Type B pancreatic cell (in vitro differentiated cells): ENCODE results near the gene SUCLG2. TPM values are rescaled to one million over a fixed set of nuclear protein-coding genes. Genes with fewer than 3 reads are reported as not detected.

Source experiments
- DNase-seq: peaks from one replicate; pipeline ENCODE4 v3.0.0; 2021; ENCODE audit warnings: mixed read lengths; ENCODE audit not compliant: unreplicated experiment; ENCODE audit errors: extremely low spot score
- H3K27ac Mint-ChIP-seq: 2 replicates; pipeline ENCODE4 v1.8.0; 2021; ENCODE audit warnings: mild to moderate bottlenecking, mixed read lengths
- H3K27me3 Mint-ChIP-seq: 2 replicates; pipeline ENCODE4 v1.8.0; 2021; ENCODE audit warnings: mixed read lengths
- H3K36me3 Mint-ChIP-seq: 2 replicates; pipeline ENCODE4 v1.8.0; 2021; ENCODE audit warnings: mixed read lengths
- H3K4me1 Mint-ChIP-seq: one replicate; pipeline ENCODE4 v1.8.0; 2021; ENCODE audit warnings: mixed read lengths; ENCODE audit not compliant: unreplicated experiment
- H3K4me3 Mint-ChIP-seq: 2 replicates; pipeline ENCODE4 v1.8.0; 2021; ENCODE audit warnings: mild to moderate bottlenecking, mixed read lengths
- H3K9me3 Mint-ChIP-seq: 2 replicates; pipeline ENCODE4 v1.8.0; 2021; ENCODE audit warnings: mixed read lengths
- CTCF ChIP-seq: fragments of 200-600 bp; sonication (generic); conservative IDR thresholded peaks from 2 replicates; pipeline ENCODE4 v1.5.0; 2021; ENCODE audit warnings: antibody characterized with exemption, mild to moderate bottlenecking
- total RNA-seq: library from RNA; stranded (reverse); gene quantifications from 2 replicates; pipeline ENCODE4 v1.2.1, GENCODE V29; 2021; ENCODE audit warnings: low replicate concordance

Gene SUCLG2
- total RNA-seq, 1 donor from 2014 or later: 42.8 TPM

GRCh38 chr3:67450153-67450552 lies 204.3 kb downstream of the SUCLG2 start:
- H3K36me3 Mint-ChIP-seq: no peaks in the 10 kb centered on the region
- no peaks in the 10 kb centered on the region for H3K4me1 Mint-ChIP-seq
- no peak overlapping the region for H3K27ac Mint-ChIP-seq
- no peak for TF ChIP-seq CTCF
- H3K27me3 Mint-ChIP-seq: no peaks in the 10 kb centered on the region
- H3K4me3 Mint-ChIP-seq: no peak overlapping the region
- no peak for DNase-seq
- no peaks in the 10 kb centered on the region for H3K9me3 Mint-ChIP-seq

- Mint-ChIP-seq H3K27me3 (no peaks in the 10 kb centered on the region), H3K4me1 (no peaks in the 10 kb centered on the region), H3K4me3 (no peak overlapping the region), H3K36me3 (peaks cover 5% of the 10 kb centered on the region), H3K9me3 (peaks cover 5% of the 10 kb centered on the region), H3K27ac (no peak overlapping the region)
- no peak for TF ChIP-seq CTCF
- no peak for DNase-seq
These were observed 207.0 kb downstream of the SUCLG2 start for GRCh38 chr3:67447393-67447792.

- Mint-ChIP-seq H3K4me1 (no peaks in the 10 kb centered on the region), H3K9me3 (peaks cover 12% of the 10 kb centered on the region), H3K4me3 (no peak overlapping the region), H3K36me3 (peaks cover 10% of the 10 kb centered on the region), H3K27ac (no peak overlapping the region), H3K27me3 (no peaks in the 10 kb centered on the region)
- DNase-seq: no peak
- TF ChIP-seq CTCF: no peak
These were observed 216.6 kb downstream of the SUCLG2 start for GRCh38 chr3:67437789-67438188.

- H3K27ac Mint-ChIP-seq: no peak overlapping the region
- H3K27me3 Mint-ChIP-seq: no peaks in the 10 kb centered on the region
- no peak for TF ChIP-seq CTCF
- no peaks in the 10 kb centered on the region for H3K4me1 Mint-ChIP-seq
- no peak for DNase-seq
- no peak overlapping the region for H3K4me3 Mint-ChIP-seq
- peaks cover 10% of the 10 kb centered on the region for H3K9me3 Mint-ChIP-seq
- peaks cover 8% of the 10 kb centered on the region for H3K36me3 Mint-ChIP-seq
These were observed 217.3 kb downstream of the SUCLG2 start for GRCh38 chr3:67437090-67437489.

- Mint-ChIP-seq H3K9me3 (peaks cover 11% of the 10 kb centered on the region), H3K4me3 (peak overlapping the region; percentile 35), H3K27ac (peak overlapping the region; percentile 83), H3K27me3 (no peaks in the 10 kb centered on the region), H3K4me1 (no peaks in the 10 kb centered on the region), H3K36me3 (no peaks in the 10 kb centered on the region)
- TF ChIP-seq CTCF: no peak
- DNase-seq: no peak
These were observed 221.3 kb downstream of the SUCLG2 start for GRCh38 chr3:67433109-67433508.

- no peak for TF ChIP-seq CTCF
- Mint-ChIP-seq H3K4me3 (no peak overlapping the region), H3K27me3 (no peaks in the 10 kb centered on the region)
These were observed 222.5 kb downstream of the SUCLG2 start for GRCh38 chr3:67431887-67432286.

More at GRCh38 chr3:67431887-67432286, 222.5 kb downstream of the SUCLG2 start:
- no peaks in the 10 kb centered on the region for H3K36me3 Mint-ChIP-seq
- H3K4me1 Mint-ChIP-seq: no peaks in the 10 kb centered on the region
- H3K9me3 Mint-ChIP-seq: peaks cover 11% of the 10 kb centered on the region
- DNase-seq: no peak
- no peak overlapping the region for H3K27ac Mint-ChIP-seq
